HUES6 (cell line): ENCODE data around the gene RNU7-1.
A peak's percentile ranks its signal among the peaks of the same experiment; 100 is the strongest.

Experiments
- H3K27ac ChIP-seq: 2 replicates; pipeline ENCODE4 v1.7.0; 2013; ENCODE audit warnings: low read depth, mild to moderate bottlenecking, low read length, inconsistent platforms
- H3K27me3 ChIP-seq: 2 replicates; pipeline ENCODE4 v1.6.1; 2013; ENCODE audit warnings: low read length; ENCODE audit not compliant: control insufficient read depth, insufficient read depth
- H3K36me3 ChIP-seq: 2 replicates; pipeline ENCODE4 v1.6.1; 2013; ENCODE audit warnings: low read length; ENCODE audit not compliant: control insufficient read depth, insufficient read depth
- H3K4me1 ChIP-seq: 2 replicates; pipeline ENCODE4 v1.6.1; 2013; ENCODE audit warnings: low read length; ENCODE audit not compliant: control insufficient read depth, insufficient read depth
- H3K4me3 ChIP-seq: 2 replicates; pipeline ENCODE4 v1.5.1; 2013; ENCODE audit warnings: low read depth, low read length
- H3K9ac ChIP-seq: one replicate; pipeline ENCODE4 v1.6.1; 2013; ENCODE audit warnings: mild to moderate bottlenecking, low read length
- H3K9me3 ChIP-seq: 2 replicates; pipeline ENCODE4 v1.6.1; 2013; ENCODE audit warnings: low read depth, low read length; ENCODE audit not compliant: control insufficient read depth, insufficient read depth

RNU7-1 gene

DNA sequence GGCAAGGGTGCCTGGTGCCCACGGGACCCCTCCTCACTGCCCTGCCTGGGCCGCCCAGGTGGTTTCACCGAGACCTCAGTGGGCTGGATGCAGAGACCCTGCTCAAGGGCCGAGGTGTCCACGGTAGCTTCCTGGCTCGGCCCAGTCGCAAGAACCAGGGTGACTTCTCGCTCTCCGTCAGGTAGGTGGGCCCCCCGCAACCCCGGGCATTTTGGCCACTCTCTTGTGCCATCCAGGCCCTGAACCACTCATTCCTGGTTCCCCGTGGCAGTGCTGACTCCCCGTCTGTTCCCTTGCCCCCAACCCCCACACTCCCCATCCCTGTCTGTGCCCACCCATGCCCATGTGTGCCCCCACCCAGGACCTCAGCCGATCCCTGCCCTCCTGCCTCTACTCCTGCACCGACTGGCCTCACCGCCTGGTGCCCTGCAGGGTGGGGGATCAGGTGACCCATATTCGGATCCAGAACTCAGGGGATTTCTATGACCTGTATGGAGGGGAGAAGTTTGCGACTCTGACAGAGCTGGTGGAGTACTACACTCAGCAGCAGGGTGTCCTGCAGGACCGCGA lies 8.0 kb downstream of the RNU7-1 start:
- no peaks in the 10 kb centered on the region for H3K36me3 ChIP-seq
- H3K9me3 ChIP-seq: no peaks in the 10 kb centered on the region
- H3K4me1 ChIP-seq: peaks cover 33% of the 10 kb centered on the region
- no peaks in the 10 kb centered on the region for H3K27me3 ChIP-seq
- no peak overlapping the region; the same call in 1 of the 2 replicates for H3K27ac ChIP-seq
- H3K4me3 ChIP-seq: no peak overlapping the region
- no peak overlapping the region for H3K9ac ChIP-seq

DNA sequence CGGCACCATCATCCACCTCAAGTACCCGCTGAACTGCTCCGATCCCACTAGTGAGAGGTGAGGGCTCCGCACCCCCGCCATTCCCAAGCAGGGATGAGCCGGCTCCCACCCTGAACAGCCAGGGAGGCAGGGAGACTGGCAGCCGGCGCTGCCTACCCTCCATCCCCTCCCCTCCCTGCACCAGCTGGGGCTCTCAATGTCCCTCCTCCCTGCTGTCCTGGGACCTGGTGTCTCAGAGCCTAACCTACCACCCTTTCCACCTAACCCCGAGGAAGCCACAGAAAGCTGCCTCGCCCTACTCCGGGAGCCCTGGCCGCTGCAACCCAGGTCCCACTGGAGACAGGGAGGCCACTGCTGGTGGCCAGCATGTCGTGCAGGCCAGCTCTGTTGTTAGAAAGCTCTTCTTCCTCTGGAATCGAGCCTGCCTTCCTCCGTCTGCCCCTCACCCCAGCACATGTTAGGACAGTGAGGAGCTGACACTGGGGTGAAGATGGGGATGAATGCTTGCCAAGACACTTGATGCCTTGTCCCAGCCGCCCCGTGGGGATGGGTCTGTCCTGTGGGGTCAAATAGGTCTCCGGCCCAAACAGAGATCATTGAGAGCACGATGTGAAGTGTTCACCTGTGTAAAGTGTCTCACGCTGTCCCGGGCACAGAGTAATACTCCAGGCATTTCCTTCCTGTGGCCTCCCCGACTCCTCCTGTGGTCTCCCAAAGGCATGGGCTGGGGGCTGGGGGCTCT lies 8.7 kb downstream of the RNU7-1 start:
- no peak overlapping the region for H3K4me3 ChIP-seq
- no peak overlapping the region for H3K27ac ChIP-seq
- peaks cover 28% of the 10 kb centered on the region for H3K4me1 ChIP-seq
- H3K9ac ChIP-seq: no peak overlapping the region
- H3K9me3 ChIP-seq: no peaks in the 10 kb centered on the region
- no peaks in the 10 kb centered on the region for H3K36me3 ChIP-seq
- no peaks in the 10 kb centered on the region for H3K27me3 ChIP-seq

DNA sequence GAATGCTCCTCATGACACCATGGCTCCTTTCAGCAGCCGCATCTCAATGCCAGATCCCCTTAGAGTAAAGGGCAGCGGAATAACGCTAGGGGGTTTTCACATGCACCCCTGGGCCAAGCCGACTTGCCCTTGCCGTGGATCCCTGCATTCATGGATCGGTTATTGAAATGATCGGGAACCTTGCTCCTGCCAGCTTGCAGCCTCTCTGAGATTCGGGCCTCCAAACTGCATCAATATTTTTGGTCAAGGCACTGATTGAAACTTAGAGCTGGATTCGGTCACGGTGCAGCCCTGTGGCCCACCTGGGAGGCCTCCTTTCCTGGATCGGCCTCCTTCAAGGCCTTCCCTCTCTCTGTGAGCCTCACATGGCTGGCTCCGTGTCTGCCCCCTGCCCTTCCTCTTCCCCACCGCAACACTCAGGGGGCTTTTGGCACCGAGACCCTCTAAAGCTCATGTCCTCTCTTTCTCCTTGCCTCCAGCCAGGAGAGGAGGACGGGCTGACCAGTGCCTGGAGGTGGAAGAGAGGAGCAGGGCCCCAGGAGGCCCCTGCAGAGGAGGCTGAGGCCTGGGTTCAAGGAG lies 9.3 kb downstream of the RNU7-1 start:
- Histone ChIP-seq H3K9me3 (no peaks in the 10 kb centered on the region), H3K9ac (peak overlapping the region; percentile 25), H3K4me3 (no peak overlapping the region), H3K36me3 (no peaks in the 10 kb centered on the region), H3K27ac (no peak overlapping the region), H3K27me3 (no peaks in the 10 kb centered on the region), H3K4me1 (peaks cover 28% of the 10 kb centered on the region)

DNA sequence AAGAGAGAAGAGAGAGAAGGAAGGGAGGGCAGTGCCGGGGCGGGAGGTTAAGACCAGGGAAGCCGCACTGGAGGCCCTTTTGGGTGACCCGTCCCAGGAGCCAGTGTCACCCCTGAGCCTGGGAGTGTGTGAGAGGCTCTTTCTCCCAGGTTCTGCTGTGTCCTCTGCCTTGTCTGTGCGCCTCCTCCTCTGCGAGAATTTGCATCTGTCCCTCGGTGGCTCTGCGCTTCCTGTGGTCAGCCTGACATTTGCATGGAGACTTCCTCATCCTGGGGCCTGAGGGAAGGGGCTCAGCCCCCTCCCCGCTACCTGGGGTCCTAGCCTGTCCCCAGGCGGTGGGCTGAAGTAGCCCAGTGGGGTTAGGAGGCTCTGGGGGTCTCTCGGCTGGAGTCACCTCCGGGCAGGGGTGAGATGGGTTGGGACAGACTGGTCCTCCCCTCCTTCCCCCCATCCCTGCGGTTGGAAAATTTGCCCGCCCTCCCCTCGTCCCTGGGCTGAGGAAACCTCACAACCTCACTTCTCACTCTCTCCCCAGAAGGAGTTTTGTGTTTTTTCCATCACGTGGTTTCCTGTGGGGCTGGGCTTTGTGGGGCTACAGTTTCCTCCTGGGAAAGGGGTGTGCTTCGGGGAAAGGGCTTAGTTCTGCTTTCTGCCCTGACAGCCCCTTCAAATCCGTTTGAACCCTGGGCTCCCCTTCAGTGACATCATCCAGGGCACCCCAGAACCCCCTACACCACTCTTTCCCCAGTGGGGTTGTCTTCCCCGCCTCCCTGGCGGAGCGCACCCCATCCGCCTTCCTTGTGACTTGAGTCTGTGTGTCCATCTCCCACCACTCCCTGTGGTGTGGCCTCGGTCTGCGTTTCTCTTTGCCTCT lies 10.1 kb downstream of the RNU7-1 start:
- H3K9ac ChIP-seq: peak overlapping the region; percentile 25
- no peak overlapping the region for H3K4me3 ChIP-seq
- no peaks in the 10 kb centered on the region for H3K9me3 ChIP-seq
- H3K27ac ChIP-seq: no peak overlapping the region
- H3K27me3 ChIP-seq: no peaks in the 10 kb centered on the region
- no peaks in the 10 kb centered on the region for H3K36me3 ChIP-seq
- H3K4me1 ChIP-seq: peaks cover 28% of the 10 kb centered on the region

DNA sequence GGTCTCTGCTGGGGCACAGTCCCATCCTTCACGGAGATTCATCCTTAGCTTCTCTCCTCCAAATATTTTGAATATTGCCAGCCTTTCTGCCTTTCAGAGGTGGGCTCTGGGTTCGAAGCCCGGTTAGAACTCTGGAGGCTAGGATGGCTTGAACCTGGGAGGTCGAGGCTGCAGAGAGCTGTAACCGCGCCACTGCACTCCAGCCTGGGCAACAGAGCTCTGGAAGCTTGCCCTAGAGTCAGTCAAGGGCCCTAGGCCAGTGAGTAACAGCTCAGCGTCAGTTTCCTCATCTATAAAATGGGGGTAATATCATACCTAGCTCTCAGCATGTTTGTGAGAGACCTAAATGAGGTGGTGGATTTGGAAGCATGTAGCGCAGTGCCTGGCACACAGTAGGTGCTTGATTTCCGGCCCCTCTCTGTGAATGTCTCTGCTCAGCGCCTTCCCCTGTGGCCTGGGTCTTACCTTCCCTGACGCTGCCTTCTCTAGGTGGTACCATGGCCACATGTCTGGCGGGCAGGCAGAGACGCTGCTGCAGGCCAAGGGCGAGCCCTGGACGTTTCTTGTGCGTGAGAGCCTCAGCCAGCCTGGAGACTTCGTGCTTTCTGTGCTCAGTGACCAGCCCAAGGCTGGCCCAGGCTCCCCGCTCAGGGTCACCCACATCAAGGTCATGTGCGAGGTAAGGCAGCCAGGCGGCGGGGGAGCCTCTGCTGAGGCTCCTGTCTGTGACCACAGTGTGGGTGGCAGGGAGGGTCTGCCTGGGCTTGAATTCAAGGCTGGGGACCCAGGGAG lies 10.9 kb downstream of the RNU7-1 start:
- no peaks in the 10 kb centered on the region for H3K36me3 ChIP-seq
- H3K4me3 ChIP-seq: no peak overlapping the region
- H3K4me1 ChIP-seq: peaks cover 28% of the 10 kb centered on the region
- H3K27ac ChIP-seq: no peak overlapping the region
- no peak overlapping the region for H3K9ac ChIP-seq
- H3K27me3 ChIP-seq: no peaks in the 10 kb centered on the region
- no peaks in the 10 kb centered on the region for H3K9me3 ChIP-seq

DNA sequence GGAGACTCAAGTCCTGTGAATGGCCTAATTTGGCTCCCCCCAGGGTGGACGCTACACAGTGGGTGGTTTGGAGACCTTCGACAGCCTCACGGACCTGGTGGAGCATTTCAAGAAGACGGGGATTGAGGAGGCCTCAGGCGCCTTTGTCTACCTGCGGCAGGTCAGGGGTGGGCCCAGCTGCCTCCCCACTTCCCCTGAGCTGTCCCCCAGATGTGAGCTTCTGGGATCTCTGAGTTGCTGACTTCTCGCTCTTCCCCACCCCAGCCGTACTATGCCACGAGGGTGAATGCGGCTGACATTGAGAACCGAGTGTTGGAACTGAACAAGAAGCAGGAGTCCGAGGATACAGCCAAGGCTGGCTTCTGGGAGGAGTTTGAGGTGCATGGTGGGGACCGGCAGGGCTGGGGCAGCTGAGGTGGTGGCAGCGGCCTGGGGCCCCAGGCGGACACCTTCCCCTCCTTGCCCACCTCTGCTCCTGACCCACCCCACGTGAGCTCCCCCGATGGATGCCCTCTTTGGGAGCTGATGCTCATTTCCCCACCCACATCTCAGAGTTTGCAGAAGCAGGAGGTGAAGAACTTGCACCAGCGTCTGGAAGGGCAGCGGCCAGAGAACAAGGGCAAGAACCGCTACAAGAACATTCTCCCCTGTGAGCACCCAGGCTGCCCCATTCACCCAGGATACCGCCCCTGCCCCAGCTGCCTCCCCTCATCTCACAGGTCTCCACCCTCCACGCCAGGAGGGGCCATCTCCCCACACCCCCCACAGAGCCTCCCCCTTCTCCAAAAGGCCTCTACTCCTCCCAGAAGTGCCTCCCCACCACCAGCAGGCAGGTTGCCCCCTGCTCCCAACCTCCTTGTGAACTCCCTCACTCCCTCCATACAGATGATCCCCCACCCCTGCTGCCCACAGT lies 11.7 kb downstream of the RNU7-1 start:
- Histone ChIP-seq H3K4me1 (peaks cover 28% of the 10 kb centered on the region), H3K4me3 (no peak overlapping the region), H3K9ac (no peak overlapping the region), H3K27me3 (no peaks in the 10 kb centered on the region), H3K9me3 (no peaks in the 10 kb centered on the region), H3K36me3 (no peaks in the 10 kb centered on the region), H3K27ac (no peak overlapping the region)

DNA sequence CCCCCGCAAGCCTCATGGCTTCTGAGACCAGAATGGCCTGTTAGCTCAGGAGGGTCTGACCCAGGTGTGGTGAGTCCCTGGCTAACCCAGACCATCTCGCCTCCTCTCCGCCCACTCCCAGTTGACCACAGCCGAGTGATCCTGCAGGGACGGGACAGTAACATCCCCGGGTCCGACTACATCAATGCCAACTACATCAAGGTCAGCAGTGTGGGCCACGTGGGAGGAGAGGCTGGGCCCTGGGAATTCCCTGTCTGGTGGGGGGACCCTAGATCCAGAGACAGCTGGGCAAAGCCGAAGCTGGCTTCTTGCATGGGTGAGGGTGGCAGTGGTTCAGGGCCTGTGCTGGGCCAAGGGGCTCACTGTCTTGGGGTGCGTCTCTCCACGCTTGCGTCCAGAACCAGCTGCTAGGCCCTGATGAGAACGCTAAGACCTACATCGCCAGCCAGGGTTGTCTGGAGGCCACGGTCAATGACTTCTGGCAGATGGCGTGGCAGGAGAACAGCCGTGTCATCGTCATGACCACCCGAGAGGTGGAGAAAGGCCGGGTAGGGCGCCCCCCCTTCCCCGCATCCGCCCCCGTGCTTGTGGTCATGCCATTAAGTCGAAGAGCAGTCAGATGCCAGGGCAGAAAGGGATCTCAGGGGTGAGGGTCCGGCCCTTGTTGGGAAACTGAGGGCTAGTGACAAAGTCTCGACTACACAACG lies 12.6 kb downstream of the RNU7-1 start:
- Histone ChIP-seq H3K9ac (no peak overlapping the region), H3K36me3 (no peaks in the 10 kb centered on the region), H3K27me3 (no peaks in the 10 kb centered on the region), H3K4me3 (no peak overlapping the region), H3K27ac (no peak overlapping the region), H3K4me1 (peaks cover 30% of the 10 kb centered on the region), H3K9me3 (no peaks in the 10 kb centered on the region)

DNA sequence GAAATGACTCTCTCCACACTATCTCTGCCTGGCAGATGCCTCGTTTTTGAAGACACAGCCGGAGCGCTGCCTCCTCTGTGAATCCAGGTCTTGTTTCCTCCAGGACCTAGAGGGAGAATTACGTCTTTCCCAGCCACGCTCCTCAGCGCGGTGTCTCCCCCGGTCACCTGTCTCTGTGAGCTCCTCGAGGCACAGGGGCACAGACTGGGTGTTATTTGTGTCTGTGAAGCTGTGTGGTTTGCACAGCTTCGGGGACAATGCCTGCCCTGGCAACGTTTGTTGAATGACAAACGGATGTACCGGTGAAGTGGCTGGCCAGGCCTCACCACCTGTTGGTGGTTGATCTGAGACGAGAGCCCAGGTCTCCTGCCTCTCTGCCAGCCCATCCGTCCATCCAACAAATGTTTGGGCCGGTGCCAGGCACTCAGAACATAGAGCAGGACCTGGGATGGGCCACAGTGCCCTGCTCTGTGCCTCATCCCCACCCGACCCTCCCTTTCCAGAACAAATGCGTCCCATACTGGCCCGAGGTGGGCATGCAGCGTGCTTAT lies 13.6 kb downstream of the RNU7-1 start:
- no peak overlapping the region for H3K4me3 ChIP-seq
- H3K27ac ChIP-seq: no peak overlapping the region
- H3K9me3 ChIP-seq: no peaks in the 10 kb centered on the region
- peaks cover 32% of the 10 kb centered on the region for H3K4me1 ChIP-seq
- H3K27me3 ChIP-seq: no peaks in the 10 kb centered on the region
- H3K36me3 ChIP-seq: no peaks in the 10 kb centered on the region
- no peak overlapping the region for H3K9ac ChIP-seq

DNA sequence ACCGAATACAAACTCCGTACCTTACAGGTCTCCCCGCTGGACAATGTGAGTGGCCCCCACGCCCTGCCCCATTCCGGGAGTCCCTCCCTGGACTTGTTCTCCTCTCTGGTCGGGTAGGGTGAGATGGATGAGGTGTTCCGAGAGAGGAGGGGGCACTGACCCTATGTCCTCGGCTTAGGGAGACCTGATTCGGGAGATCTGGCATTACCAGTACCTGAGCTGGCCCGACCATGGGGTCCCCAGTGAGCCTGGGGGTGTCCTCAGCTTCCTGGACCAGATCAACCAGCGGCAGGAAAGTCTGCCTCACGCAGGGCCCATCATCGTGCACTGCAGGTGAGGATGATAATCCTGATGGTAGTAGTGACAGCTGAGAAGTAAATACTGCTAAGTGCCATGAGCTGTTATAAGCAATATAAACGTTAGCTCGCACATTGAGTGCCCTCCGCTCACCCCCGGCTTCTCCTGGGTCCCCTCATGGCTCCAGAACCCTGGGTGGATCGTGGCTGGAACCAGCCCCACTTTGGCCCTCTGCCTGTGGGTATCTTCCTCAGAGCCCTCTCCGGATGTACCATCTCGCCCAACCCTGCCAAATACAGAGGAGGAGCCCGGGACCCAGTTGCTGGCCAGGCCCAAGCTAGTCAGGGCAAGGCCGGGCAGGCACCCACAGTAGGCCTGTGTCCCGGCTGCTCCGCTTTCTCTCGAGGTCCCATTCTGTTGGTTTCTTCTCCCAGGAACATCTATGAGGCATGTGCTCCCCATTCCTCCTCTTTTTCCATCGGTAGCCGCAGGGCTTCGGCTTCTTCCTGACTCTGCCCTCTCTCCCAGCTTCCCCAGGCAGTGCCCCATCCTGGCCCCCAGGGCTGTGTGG lies 14.4 kb downstream of the RNU7-1 start:
- Histone ChIP-seq H3K27ac (no peak overlapping the region), H3K4me3 (no peak overlapping the region), H3K4me1 (peaks cover 31% of the 10 kb centered on the region), H3K36me3 (no peaks in the 10 kb centered on the region), H3K9me3 (no peaks in the 10 kb centered on the region), H3K9ac (peak overlapping the region; percentile 10), H3K27me3 (no peaks in the 10 kb centered on the region)
